Measurements from ENCODE around the gene TBX18.

TBX18 gene

GRCh38 chr6:84798257-84798656 lies 33.9 kb upstream of the TBX18 start:
- no peak overlapping the region for H3K4me3 ChIP-seq (ENCODE audit: low read length)
- DNase-seq (ENCODE audit: low read depth) = no peak
- TF ChIP-seq CTCF (conservative IDR thresholded peaks at IDR 0.05; ENCODE audit: low read depth, low read length) = no peak

- DNase-seq (ENCODE audit: low read depth) = no peak
- H3K4me3 ChIP-seq (ENCODE audit: low read length) = no peak overlapping the region
- no peak for TF ChIP-seq CTCF (conservative IDR thresholded peaks at IDR 0.05; ENCODE audit: low read depth, low read length)
Observed at GRCh38 chr6:84796343-84796742, 31.9 kb upstream of the TBX18 start.

- no peak for TF ChIP-seq CTCF (conservative IDR thresholded peaks at IDR 0.05; ENCODE audit: low read depth, low read length)
- no peak for DNase-seq (ENCODE audit: low read depth)
- H3K4me3 ChIP-seq (ENCODE audit: low read length) = no peak overlapping the region
Observed at GRCh38 chr6:84791927-84792326, 27.5 kb upstream of the TBX18 start.

GRCh38 chr6:84791233-84791632 lies 26.8 kb upstream of the TBX18 start:
- no peak for DNase-seq (ENCODE audit: low read depth)
- no peak overlapping the region for H3K4me3 ChIP-seq (ENCODE audit: low read length)
- TF ChIP-seq CTCF (conservative IDR thresholded peaks at IDR 0.05; ENCODE audit: low read depth, low read length) = no peak

- H3K4me3 ChIP-seq (ENCODE audit: low read length) = no peak overlapping the region
- no peak for DNase-seq (ENCODE audit: low read depth)
- TF ChIP-seq CTCF (conservative IDR thresholded peaks at IDR 0.05; ENCODE audit: low read depth, low read length) = no peak
Observed at GRCh38 chr6:84789170-84789569, 24.8 kb upstream of the TBX18 start.

GRCh38 chr6:84788689-84789088 lies 24.3 kb upstream of the TBX18 start:
- no peak overlapping the region for H3K4me3 ChIP-seq (ENCODE audit: low read length)
- DNase-seq (ENCODE audit: low read depth) = no peak
- TF ChIP-seq CTCF (conservative IDR thresholded peaks at IDR 0.05; ENCODE audit: low read depth, low read length) = no peak

- no peak for DNase-seq (ENCODE audit: low read depth)
- H3K4me3 ChIP-seq (ENCODE audit: low read length) = no peak overlapping the region
- no peak for TF ChIP-seq CTCF (conservative IDR thresholded peaks at IDR 0.05; ENCODE audit: low read depth, low read length)
Observed at GRCh38 chr6:84785671-84786070, 21.3 kb upstream of the TBX18 start.

Measured in retinal pigment epithelial cell (primary cell).